ENCODE results near the gene RBP3. TPM values are rescaled to one million over a fixed set of nuclear protein-coding genes. Genes with fewer than 3 reads are reported as not detected.

Gene RBP3
- total RNA-seq, 1 experiment from 2014 or later, result not detected

DNA sequence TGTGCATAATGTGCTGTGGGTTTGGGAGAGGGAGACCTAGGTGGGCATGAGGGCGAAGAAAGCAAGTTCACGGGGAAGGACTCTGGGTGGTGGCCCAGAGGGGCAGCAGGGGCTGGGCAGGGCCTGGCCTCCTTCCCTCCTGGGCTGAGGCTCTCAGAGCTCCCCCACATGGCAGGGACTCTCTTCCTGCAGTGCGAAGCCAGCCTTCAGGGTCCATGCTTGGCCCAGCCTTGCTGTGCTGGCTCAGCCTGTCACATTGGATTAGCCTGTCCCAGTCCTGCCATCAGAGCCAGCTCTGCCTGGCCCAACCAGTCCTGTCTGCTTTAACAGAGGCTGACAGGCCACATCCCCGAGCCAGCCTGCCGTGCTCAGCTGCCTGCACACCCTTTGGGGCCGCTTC, 56.3 kb downstream of the RBP3 start:
- peaks cover 21% of the 10 kb centered on the region for H3K27me3 Mint-ChIP-seq (ENCODE audit: low read depth)
- H3K4me2 ChIP-seq (ENCODE audit: insufficient read depth, insufficient read length, low read length), result no peak overlapping the region

More for the DNA sequence above, 56.3 kb downstream of the RBP3 start:
- Mint-ChIP-seq H3K4me3 (no peak overlapping the region), H3K9me3 (no peaks in the 10 kb centered on the region; a peak in 1 of 5 replicates), H3K4me1 (peaks cover 28 to 29% of the 10 kb centered on the region in 2 experiments), H3K27ac (peak overlapping the region in 2 of 3 experiments; percentile 40 to 85; a peak in 3 of 7 replicates), H3K36me3 (ENCODE audit: insufficient read depth in 1 of 3, low read depth in 3 of 3) (no peaks in the 10 kb centered on the region; a peak in 1 of 7 replicates)
- Histone ChIP-seq H2BK120ac (ENCODE audit: low read depth, low read length, poor library complexity, severe bottlenecking) (no peak overlapping the region), H2BK12ac (ENCODE audit: insufficient read length, low read depth, low read length) (no peak overlapping the region), H3K23me2 (ENCODE audit: insufficient read length, low read depth, low read length, poor library complexity, severe bottlenecking) (no peaks in the 10 kb centered on the region), H3K4ac (ENCODE audit: low read depth, low read length) (no peak overlapping the region), H4K8ac (replicated peaks; ENCODE audit: insufficient read length, low read depth, low read length) (no peak overlapping the region), H3K79me2 (ENCODE audit: insufficient read depth, low read length) (no peaks in the 10 kb centered on the region), H2BK15ac (ENCODE audit: low read depth, low read length) (no peak overlapping the region), H3K9me3 (ENCODE audit: control insufficient read depth, low read depth, low read length) (no peaks in the 10 kb centered on the region), H3K27me3 (ENCODE audit: insufficient read depth, low read length) (no peaks in the 10 kb centered on the region), H3K14ac (ENCODE audit: insufficient read depth, low read length) (no peak overlapping the region), H3K4me1 (ENCODE audit: insufficient read depth, low read length) (peaks cover 4% of the 10 kb centered on the region; the same call in 1 of the 2 replicates), H2AFZ (ENCODE audit: low read length) (no peak overlapping the region), H3K56ac (ENCODE audit: insufficient read length, low read depth, low read length) (no peak overlapping the region), H3K23ac (ENCODE audit: insufficient read length, low read depth, low read length) (no peak overlapping the region), H4K20me1 (ENCODE audit: control insufficient read depth, insufficient read depth, insufficient read length) (no peaks in the 10 kb centered on the region), H2BK20ac (ENCODE audit: low read depth, low read length, poor library complexity, severe bottlenecking) (no peak overlapping the region), H2BK5ac (ENCODE audit: insufficient read length, low read length) (no peak overlapping the region), H4K5ac (ENCODE audit: insufficient read length, low read depth, low read length) (no peak overlapping the region), H4K91ac (ENCODE audit: insufficient read length, low read depth, low read length) (no peak overlapping the region), H3K79me1 (ENCODE audit: insufficient read depth, low read depth, low read length, poor library complexity, severe bottlenecking) (no peaks in the 10 kb centered on the region), H3K9ac (ENCODE audit: extremely low read depth, insufficient read length, low read length) (no peak overlapping the region), H3T11ph (ENCODE audit: low read length) (no peak overlapping the region), H2AK5ac (ENCODE audit: insufficient read length, low read length) (no peak overlapping the region), H3K18ac (ENCODE audit: insufficient read length, low read depth, low read length) (no peak overlapping the region), H3K27ac (ENCODE audit: insufficient read length, low read depth, low read length) (no peak overlapping the region)
- TF ChIP-seq, protein P1, sequence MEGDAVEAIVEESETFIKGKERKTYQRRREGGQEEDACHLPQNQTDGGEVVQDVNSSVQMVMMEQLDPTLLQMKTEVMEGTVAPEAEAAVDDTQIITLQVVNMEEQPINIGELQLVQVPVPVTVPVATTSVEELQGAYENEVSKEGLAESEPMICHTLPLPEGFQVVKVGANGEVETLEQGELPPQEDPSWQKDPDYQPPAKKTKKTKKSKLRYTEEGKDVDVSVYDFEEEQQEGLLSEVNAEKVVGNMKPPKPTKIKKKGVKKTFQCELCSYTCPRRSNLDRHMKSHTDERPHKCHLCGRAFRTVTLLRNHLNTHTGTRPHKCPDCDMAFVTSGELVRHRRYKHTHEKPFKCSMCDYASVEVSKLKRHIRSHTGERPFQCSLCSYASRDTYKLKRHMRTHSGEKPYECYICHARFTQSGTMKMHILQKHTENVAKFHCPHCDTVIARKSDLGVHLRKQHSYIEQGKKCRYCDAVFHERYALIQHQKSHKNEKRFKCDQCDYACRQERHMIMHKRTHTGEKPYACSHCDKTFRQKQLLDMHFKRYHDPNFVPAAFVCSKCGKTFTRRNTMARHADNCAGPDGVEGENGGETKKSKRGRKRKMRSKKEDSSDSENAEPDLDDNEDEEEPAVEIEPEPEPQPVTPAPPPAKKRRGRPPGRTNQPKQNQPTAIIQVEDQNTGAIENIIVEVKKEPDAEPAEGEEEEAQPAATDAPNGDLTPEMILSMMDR (conservative IDR thresholded peaks at IDR 0.05), result no peak; the same call in 2 of the 3 replicates
- WGBS (ENCODE audit: extremely low coverage, insufficient read length, low lambda C conversion rate), result no CpG with 5 or more reads among the region's 6 CpGs
- peak; percentile 53 for DNase-seq
